Measurements from ENCODE around the gene RRAGB.

The RRAGB gene

GRCh38 chrX:55777596-55777995 lies 60.0 kb downstream of the RRAGB start:
- no peak for DNase-seq

GRCh38 chrX:55778322-55778721 lies 60.8 kb downstream of the RRAGB start:
- no peak for DNase-seq

- no peak for DNase-seq
Observed at GRCh38 chrX:55783723-55784122, 66.2 kb downstream of the RRAGB start.

- no peak for DNase-seq
Observed at GRCh38 chrX:55787063-55787462, 69.5 kb downstream of the RRAGB start.

- no peak for DNase-seq
Observed at GRCh38 chrX:55787727-55788126, 70.2 kb downstream of the RRAGB start.

GRCh38 chrX:55794405-55794804 lies 76.9 kb downstream of the RRAGB start:
- DNase-seq: no peak

- DNase-seq: no peak
Observed at GRCh38 chrX:55796496-55796895, 78.9 kb downstream of the RRAGB start.

- no peak for DNase-seq
Observed at GRCh38 chrX:55801811-55802210, 84.3 kb downstream of the RRAGB start.

Measured in CD4-positive, alpha-beta T cell treated with Interleukin-17A for 4 hours (primary cell).